Ureter (tissue), 1 donor: ENCODE data around the gene DCTN4. TPM values are rescaled to one million over a fixed set of nuclear protein-coding genes. Genes with fewer than 3 reads are reported as not detected.
A peak's percentile ranks its signal among the peaks of the same experiment; 100 is the strongest.
"Not testable (repeated sequence)": the region's sequence is repeated elsewhere in the genome, so short reads cannot be mapped to it uniquely, and the experiment has no call there.

Experiments
- DNase-seq: peaks from one replicate; pipeline ENCODE4 v3.0.0-alpha.2; 2020; ENCODE audit warnings: low spot score
- total RNA-seq: library from RNA; stranded (reverse); gene quantifications from one replicate; pipeline ENCODE4 v1.2.4, GENCODE V29; 2023
- donor health status: DM: yes; HTN: yes; CAD: no.

Gene DCTN4
- total RNA-seq, 1 donor from 2014 or later, result 93.0 TPM

GRCh38 chr5:150778517-150779396 lies 19.9 kb upstream of the DCTN4 start, which contains the start of gene SMIM3:
TSS of gene SMIM3 (plus strand) at chr5:150778757. CDS start at chr5:150795441, 16,684 bp downstream.
- DNase-seq, result peak; percentile 87

DNA sequence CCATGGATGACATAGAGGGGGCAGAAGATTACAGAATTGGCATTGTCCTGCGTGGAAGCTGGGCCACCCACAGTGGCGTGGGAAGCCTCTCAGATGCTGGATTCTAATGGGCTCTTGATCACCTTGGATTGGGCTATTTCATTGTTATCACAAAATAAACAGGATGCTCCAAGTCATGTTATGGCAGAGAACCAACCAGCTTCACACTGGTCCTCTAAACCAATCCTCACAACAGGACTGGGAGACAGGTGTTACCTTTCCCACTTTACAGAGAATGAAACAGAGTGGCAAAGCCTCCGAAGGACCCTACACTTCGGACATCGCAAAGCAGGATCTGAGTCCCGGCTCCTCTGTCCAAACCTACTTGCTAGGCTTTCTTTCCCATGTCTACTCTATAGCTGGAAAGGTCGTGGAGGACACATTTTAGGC lies 19.3 kb upstream of the DCTN4 start:
- no peak for DNase-seq

DNA sequence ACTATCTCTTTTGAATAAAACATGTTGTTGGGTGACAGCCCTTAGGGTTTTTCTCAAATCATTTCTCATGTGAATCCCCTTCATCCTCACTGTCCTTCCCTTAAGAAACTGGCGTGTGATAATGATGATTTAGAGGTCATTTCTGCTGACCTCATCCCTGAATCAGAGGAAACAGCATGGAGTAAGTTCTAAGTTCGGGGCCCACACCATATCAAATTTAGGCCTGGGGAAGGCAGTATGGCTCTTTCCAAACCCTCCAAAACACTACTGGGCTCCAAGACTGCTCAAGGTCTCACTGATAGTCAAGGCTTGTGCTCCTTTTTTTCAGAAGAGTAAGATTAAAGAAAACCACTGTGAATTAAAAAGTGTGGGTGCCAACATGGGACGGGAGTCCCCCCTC lies 18.9 kb upstream of the DCTN4 start:
- DNase-seq, result no peak

DNA sequence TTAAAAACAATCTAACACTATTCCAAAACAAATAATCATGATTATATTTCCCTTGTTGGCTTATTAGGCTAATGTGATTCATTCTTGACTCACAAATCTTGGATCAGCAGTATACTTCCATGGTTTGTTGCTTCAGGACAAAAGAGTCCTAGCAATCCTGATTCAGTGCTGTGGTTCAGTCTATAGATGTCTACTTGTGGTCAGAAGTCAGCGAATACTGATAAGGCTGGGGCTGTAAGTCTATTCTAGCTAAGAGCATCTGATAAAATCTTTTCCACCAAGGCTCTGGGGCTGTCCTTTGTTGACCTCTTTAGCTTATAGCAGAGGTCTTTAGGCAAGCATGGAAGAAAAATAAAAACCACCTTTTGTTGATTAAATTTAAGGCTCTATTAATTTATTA lies 15.3 kb upstream of the DCTN4 start:
- no peak for DNase-seq

DNA sequence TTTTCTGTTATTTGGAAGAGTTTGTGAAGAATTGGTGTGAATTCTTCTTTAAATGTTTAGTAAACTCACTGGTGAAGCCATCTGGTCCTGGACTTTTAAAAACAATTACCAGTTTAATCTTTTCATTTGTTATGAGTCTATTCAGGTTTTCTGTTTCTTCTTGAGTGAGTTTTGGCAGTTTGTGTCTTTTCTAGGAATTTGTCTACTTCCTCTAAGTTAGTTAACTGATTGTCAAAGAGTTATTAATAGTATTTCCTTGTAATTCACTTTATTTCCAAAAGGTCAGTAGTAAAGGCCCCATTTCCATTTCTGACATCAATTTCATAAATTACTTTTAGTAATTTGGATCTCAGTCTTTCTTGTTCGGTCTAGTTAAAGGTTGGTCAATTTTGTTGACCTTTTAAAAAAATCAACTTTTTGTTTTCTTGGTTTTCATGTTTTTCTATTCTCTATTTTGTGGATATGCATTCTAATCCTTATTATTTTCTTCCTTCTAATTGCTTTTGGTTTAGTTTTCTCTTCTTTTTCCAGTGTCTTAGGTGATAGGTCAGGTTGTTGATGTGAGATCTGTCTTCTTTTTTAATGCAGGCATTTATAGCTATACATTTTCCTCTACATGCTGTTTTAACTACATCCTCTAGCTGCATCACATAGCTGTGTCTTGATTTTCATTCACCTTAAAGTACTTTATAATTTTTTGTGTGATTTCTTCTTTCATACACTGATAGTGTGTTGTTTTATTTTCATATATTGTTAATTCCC lies 12.4 kb upstream of the DCTN4 start:
- DNase-seq, result no peak

DNA sequence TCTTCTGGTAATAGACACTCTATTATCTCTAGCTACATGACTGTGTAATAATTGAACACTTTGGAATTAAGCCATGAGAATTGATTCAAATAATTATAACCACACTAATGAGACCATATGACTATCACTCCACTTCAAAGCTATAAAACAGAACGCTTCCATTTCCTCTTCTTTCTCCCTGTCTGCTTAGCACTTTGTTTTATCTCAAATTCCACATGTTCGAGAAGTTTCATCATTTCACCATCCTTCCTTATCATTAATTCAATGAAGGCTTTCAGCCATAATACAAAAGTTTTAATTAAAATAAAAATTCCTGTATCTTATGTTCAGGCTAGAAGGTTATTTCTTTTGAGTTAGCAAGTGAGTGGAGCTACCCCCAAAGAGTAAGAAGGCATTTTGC lies 7.4 kb upstream of the DCTN4 start:
- no peak for DNase-seq

- DNase-seq, result no peak
Observed at GRCh38 chr5:150765799-150766169, 7.0 kb upstream of the DCTN4 start.

GRCh38 chr5:150765011-150765798 lies 6.4 kb upstream of the DCTN4 start:
- DNase-seq, result no peak

DNA sequence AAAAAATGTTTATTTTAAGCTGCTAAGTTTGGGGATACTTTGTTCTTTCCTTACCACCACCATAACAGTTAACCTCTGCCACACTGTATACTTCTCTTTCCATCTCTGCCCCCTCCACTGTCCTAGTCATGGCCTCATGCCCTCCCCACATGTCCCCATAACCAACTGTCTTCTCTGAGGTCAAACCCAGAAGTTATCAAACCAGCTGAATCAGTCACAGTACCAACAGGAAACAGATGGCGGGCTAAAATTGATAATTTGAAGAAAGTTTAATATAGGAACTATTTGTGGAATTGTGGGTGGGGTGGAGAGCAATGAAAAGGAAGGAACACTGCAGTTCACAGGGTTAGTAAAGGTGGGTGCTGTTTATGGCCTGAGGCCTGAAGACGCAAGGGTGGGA lies 5.7 kb upstream of the DCTN4 start:
- DNase-seq, result no peak

DNA sequence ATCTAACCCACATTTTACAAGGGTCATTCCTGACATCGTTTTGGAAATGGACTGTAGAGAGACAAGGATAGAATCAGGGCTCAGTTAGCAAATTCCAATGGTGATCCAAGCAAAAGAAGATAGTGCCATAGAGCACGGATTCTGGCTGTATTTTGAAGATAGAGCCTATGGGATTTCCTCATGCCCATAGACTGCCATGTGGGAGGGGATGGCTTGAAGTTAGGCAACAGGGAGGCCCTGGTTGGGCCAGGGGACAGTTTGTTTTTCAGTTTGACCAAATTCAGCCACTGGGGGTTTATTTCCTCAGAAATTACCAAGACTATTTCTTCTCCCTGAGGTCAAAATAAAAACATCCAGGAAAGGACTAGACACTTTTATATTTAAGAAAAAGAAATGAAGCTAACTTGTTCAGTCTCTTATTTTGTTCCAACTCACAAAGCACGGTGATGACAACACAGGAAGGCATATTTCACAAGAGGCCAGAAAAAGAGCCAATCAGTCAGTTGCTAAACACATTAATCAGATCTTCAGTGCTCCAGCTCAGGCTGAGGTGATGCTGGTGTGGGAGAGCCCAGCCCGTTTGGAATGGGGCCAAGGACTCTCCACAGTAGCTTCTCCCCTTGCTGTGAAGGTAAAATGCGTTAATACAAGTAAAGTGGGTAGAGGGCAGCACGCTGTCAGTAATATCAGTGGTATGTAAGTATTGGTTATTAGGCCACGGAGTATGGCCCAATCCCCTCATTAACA lies 4.4 kb upstream of the DCTN4 start:
- peak; percentile 75 for DNase-seq

DNA sequence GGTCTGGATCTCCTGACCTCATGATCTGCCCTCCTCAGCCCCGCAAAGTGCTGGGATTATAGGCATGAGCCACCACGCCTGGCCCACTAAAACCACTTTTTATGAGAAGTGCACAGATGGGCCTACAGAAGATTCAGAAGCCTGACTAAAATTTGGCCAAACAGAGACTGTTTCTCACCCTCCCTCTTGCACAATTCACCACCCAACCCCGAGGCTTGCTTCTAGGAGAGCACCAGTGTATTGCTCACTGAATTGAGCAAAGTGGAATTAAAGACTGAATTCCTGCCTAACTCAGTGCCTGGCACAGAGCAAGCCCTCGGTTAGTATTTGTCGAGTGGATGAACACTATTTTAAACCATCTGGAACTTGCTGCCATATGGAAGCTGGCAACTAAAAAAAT lies 3.4 kb upstream of the DCTN4 start:
- no peak for DNase-seq

DNA sequence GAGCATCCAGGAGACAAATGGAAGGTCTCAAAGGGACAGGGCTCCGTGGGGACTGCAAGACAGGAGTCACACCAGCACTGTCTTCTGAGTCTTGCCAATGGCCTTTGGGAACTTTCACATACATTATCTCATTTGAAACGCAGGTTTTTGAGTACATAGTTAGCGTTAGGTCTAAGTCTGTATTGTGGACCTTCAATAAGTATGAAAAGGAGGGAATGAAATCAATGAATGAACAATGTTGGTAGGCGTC lies 442 bp upstream of the DCTN4 start:
- DNase-seq, result no peak

DNA sequence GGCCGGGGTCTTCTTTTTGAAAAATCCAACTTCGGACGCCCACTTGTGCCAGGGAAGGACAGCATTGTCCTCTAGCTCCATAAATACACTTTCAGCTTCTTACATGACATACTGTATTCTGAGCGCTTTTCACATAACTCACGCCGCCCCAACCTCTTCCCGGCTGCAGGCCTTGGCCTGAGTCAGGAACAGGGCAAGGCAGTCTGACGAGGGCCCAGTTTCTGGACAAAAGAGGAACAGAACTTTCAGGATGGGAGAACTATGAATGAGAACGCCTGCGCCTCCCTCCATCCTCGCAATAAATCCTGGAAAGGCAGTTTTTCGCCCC lies 650 bp downstream of the DCTN4 start:
- no peak for DNase-seq

DNA sequence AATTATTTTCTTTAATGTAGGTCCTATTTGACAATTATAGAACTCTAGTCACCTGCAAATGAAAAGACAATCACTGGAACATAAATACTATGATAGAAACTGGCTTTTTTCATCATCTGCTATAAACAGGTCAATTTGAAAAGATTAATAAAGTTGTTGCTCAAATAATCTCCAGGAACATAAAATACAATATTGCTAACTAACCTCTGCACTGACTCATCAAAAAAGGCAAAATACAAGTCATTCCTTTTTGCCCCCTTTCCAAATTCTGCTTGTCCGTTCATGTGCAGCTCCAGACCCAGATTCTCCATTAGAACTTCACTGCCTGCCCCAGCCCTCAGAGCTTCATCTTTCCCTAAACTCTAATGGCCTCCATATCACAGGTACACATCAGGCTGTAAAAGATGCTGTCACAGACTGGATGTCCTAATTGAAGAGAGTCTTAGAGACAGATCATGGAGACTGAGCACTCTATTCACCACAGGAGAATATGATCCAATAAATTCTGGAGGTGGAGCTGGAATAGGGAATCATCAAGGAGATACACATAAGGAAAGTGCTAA lies 1.6 kb downstream of the DCTN4 start:
- DNase-seq, result no peak

- no peak for DNase-seq
Observed at GRCh38 chr5:150753863-150754262, 5.0 kb downstream of the DCTN4 start.

DNA sequence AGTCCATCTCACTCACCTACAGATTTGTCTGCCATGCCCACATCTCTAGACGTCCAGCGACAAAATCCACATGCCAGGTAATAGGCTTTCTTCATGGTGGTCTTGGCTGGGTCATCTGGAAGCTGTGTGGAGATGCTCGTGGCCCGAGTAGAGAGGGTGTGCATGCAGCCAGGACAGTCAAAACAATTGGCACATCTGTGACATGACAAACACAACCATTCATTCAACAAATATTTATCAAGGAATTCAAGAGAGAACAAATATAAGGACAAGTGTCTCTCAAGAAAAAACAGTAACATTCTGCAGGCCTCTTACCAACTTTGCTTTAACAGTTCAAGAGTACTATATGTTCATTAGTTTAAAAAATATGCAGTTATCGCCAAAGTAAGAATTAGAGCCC lies 5.4 kb downstream of the DCTN4 start:
- no peak for DNase-seq

DNA sequence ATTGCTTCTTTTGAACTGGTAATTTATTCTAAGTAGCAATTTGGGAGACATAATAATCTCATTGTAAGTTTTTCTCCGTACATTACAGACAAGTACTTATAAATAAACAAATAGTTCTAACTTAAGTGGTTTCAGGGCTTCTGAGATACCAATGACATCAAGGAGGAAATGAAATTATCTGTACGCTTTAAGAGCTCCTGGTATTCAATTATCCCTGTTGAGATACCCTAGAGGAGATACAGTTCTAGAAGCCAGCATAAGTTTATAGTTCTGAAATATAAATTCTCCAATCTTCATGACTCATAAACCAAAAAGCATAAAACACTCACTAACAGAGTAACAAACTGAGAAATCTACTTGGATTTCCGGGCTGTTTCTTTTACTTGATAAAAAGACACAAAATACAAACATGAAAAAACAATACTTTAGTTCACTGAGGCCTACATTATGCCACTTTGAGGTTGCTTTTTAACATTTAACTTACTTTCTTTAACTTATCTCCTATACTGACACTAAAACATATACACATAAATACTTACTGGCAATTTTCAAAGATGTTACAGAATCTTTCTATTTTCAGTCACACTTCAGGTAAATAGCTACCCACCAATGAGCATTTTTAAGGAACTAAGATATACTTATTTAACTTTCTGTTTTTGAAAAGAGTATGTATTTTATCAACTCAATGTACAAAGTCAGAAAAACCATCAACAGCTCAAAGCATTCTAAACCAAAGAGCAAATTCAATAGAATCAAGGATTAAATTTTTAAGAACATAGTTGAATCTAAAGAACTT lies 7.5 kb downstream of the DCTN4 start:
- no peak for DNase-seq

DNA sequence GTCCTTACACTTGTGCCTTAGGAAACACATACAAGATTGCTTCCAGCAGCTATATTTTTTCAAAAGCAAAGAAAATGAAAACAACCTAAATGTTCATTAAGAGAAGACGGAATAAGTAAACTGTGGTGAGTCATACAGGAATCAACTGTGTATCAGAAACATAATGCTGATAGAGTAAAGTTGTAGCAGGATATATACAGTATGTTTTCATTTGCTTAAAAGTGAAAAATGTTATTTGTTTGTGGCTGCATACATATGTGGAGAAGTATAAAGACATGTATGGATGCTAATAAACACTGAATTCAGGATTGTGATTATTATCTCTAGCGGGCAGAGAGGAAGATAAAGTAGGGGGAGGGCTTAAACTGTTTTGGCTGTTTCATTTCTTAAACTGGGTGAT lies 8.3 kb downstream of the DCTN4 start:
- no peak for DNase-seq

DNA sequence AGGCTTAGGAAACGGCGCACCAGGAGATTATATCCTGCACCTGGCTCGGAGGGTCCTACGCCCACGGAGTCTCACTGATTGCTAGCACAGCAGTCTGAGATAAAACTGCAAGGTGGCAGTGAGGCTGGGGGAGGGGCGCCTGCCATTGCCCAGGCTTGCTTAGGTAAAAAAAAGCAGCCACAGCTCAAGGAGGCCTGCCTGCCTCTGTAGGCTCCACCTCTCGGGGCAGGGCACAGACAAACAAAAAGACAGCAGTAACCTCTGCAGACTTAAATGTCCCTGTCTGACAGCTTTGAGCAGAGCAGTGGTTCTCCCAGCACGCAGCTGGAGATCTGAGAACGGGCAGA lies 15.7 kb downstream of the DCTN4 start:
- DNase-seq, result not testable (repeated sequence)

DNA sequence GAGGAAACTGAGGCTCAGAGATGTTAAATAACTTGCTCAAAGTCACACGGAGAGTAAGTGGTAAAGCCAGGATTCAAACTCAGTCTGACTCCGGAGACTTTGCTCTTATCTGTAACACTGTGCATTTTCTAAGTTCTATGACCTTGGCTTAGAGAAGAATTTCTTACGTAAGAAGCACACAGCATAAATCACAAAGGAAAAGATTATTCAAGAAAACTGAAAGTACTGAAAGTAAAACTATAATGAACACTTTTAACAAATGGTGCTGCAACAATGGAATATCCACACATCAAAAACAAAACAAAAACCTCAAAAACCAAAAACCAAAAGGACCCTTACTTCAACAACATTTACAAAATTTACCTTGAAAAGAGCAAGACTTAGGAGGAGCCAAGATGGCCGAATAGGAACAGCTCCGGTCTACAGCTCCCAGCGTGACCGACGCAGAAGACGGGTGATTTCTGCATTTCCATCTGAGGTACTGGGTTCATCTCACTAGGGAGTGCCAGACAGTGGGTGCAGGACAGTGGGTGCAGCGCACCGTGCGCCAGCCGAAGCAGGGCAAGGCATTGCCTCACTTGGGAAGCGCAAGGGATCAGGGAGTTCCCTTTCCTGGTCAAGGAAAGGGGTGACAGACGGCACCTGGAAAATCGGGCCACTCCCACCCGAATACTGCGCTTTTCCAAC lies 16.2 kb downstream of the DCTN4 start:
- not testable (repeated sequence) for DNase-seq
